Vagina (tissue), 2 donors: Measurements from ENCODE around the gene UPK1A. TPM values are rescaled to one million over a fixed set of nuclear protein-coding genes. Genes with fewer than 3 reads are reported as not detected.
A peak's percentile ranks its signal among the peaks of the same experiment; 100 is the strongest.

ENCODE experiments used
- DNase-seq, 2 donors: peaks; one replicate each; pipeline ENCODE4 v3.0.0-alpha.2; 2017; ENCODE audit errors: extremely low spot score in 2 of 2
- H3K27ac ChIP-seq: fragments of 200-600 bp; sonication (generic); one replicate; pipeline ENCODE4 v1.5.1; 2019
- H3K27me3 ChIP-seq: fragments of 200-600 bp; sonication (generic); one replicate; pipeline ENCODE4 v1.5.1; 2019
- H3K36me3 ChIP-seq, 2 donors: fragments of 200-600 bp; sonication (generic); one replicate each; pipeline ENCODE4 v1.5.1; 2017 to 2019
- H3K4me1 ChIP-seq: fragments of 200-600 bp; sonication (generic); one replicate; pipeline ENCODE4 v1.5.1; 2019
- H3K4me3 ChIP-seq, 2 donors: fragments of 200-600 bp; sonication (generic); 1 replicate in 1 of 2; 2 replicates in 1 of 2; pipeline ENCODE4 v1.5.1; 2016 to 2019
- H3K9me3 ChIP-seq: fragments of 200-600 bp; sonication (generic); one replicate; pipeline ENCODE4 v1.5.1; 2019
- POLR2A ChIP-seq, 2 donors: fragments of 450-650 bp; IDR thresholded peaks; one replicate each; pipeline ENCODE4 v1.6.1; 2017; ENCODE audit warnings: antibody characterized with exemption in 2 of 2, mild to moderate bottlenecking in 2 of 2, moderate library complexity in 2 of 2
- POLR2AphosphoS5 ChIP-seq, 2 donors: sonication (generic); formaldehyde crosslinking; IDR thresholded peaks; one replicate each; pipeline ENCODE4 v1.9.0; 2017; ENCODE audit warnings: antibody characterized with exemption in 2 of 2, mild to moderate bottlenecking in 2 of 2, low read depth in 1 of 2; ENCODE audit not compliant: insufficient read depth in 1 of 2
- intact Hi-C: fragments of 100-400 bp; cut with DNase I; formaldehyde crosslinking; loops from one replicate; pipeline ENCODE4 v1.15.1; 2023
- total RNA-seq: library from RNA; depleted of rRNA; stranded (reverse); fragments of >200 nt; gene quantifications from one replicate; pipeline ENCODE4 v1.2.3, GENCODE V29; 2016
- TF ChIP-seq, protein P1 (sequence below), 3 experiments: fragments of 450-650 bp in 2 of 3; fragments of 200-600 bp in 1 of 3; sonication (generic) in 1 of 3; IDR thresholded peaks; one replicate each; pipeline ENCODE4 v1.5.1; 2017 to 2019; ENCODE audit warnings: antibody characterized with exemption in 3 of 3, mild to moderate bottlenecking in 2 of 3, moderate library complexity in 2 of 3

The UPK1A gene
- total RNA-seq, 1 donor from 2014 or later, result 9.1 TPM

DNA sequence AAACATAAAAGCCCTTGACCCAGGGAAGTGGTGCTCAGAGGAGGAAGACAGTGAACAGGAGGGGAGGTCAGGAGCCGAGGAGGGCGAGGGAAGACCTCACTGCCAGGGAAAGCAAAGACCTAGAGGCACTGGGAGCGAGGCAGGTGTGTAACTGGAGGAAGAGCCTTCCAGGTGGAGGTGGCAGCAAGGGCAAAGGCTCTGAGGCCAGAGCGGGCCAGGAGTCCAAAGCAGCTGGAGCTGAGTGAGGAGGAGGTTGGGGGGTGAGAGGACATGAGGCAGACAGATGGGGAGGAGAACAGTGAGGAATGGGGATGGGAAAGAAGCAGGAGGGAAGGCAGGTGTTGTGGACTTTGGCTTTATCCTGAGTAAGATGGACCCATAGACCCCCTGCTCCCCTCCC lies 3.7 kb downstream of the UPK1A start:
- intact Hi-C loops, result no loop called here
- H3K4me3 ChIP-seq, result no peak overlapping the region
- no peaks in the 10 kb centered on the region for H3K9me3 ChIP-seq
- no peak for TF ChIP-seq POLR2A (IDR thresholded peaks at IDR 0.05)
- no peak for TF ChIP-seq POLR2AphosphoS5 (IDR thresholded peaks at IDR 0.05; ENCODE audit: insufficient read depth in 1 of 2, low read depth in 1 of 2)
- TF ChIP-seq, protein P1, sequence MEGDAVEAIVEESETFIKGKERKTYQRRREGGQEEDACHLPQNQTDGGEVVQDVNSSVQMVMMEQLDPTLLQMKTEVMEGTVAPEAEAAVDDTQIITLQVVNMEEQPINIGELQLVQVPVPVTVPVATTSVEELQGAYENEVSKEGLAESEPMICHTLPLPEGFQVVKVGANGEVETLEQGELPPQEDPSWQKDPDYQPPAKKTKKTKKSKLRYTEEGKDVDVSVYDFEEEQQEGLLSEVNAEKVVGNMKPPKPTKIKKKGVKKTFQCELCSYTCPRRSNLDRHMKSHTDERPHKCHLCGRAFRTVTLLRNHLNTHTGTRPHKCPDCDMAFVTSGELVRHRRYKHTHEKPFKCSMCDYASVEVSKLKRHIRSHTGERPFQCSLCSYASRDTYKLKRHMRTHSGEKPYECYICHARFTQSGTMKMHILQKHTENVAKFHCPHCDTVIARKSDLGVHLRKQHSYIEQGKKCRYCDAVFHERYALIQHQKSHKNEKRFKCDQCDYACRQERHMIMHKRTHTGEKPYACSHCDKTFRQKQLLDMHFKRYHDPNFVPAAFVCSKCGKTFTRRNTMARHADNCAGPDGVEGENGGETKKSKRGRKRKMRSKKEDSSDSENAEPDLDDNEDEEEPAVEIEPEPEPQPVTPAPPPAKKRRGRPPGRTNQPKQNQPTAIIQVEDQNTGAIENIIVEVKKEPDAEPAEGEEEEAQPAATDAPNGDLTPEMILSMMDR (IDR thresholded peaks at IDR 0.05), result no peak
- H3K4me1 ChIP-seq, result no peaks in the 10 kb centered on the region
- DNase-seq, result no peak
- H3K27me3 ChIP-seq, result no peaks in the 10 kb centered on the region
- no peaks in the 10 kb centered on the region for H3K36me3 ChIP-seq
- H3K27ac ChIP-seq, result no peak overlapping the region

DNA sequence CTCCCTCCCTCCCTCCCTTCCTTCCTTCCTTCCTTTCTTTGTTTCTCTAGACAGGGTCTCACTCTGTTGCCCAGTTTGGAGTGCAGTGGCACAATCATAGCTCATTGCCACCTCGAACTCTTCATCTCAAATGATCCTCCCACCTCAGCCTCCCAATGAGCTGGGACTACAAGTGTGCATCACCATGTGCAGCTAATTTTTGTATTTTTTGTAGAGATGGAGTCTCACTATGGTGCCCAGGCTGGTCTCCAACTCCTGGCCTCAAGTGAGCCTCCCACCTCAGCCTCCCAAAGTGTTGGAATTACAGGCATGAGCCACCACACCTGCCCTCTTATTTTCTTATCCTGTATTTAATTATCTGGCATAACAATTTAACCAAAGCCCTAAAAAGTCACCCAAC lies 4.4 kb downstream of the UPK1A start:
- H3K4me3 ChIP-seq, result no peak overlapping the region
- no peak overlapping the region for H3K27ac ChIP-seq
- no peak for DNase-seq
- TF ChIP-seq, protein P1 (IDR thresholded peaks at IDR 0.05), result no peak
- no peak for TF ChIP-seq POLR2AphosphoS5 (IDR thresholded peaks at IDR 0.05; ENCODE audit: insufficient read depth in 1 of 2, low read depth in 1 of 2)
- no peak for TF ChIP-seq POLR2A (IDR thresholded peaks at IDR 0.05)
- no peaks in the 10 kb centered on the region for H3K9me3 ChIP-seq
- intact Hi-C loops, result no loop called here
- H3K27me3 ChIP-seq, result no peaks in the 10 kb centered on the region
- H3K4me1 ChIP-seq, result no peaks in the 10 kb centered on the region
- no peaks in the 10 kb centered on the region for H3K36me3 ChIP-seq

DNA sequence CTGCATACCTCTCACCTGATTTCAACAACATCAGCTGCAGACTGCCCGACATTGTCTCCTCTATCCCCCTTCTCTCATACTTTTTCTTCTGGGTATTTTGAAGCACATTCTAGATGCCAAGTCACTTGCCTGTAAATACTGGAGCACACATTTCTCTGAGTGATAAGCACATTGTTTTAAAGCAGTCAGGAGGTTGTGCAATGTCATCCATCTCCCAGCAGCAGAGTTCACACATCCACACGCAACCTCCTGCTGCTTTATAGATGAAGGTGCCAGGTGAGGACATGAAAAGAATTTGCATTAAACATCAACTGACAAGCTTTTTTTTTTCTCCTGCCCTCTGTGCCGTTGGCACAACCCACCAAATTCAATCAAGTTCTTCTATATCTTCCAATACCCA lies 5.5 kb downstream of the UPK1A start:
- TF ChIP-seq, protein P1 (IDR thresholded peaks at IDR 0.05), result no peak
- TF ChIP-seq POLR2AphosphoS5 (IDR thresholded peaks at IDR 0.05; ENCODE audit: insufficient read depth in 1 of 2, low read depth in 1 of 2), result no peak
- no peak for TF ChIP-seq POLR2A (IDR thresholded peaks at IDR 0.05)
- H3K27me3 ChIP-seq, result no peaks in the 10 kb centered on the region
- intact Hi-C loops, result no loop called here

DNA sequence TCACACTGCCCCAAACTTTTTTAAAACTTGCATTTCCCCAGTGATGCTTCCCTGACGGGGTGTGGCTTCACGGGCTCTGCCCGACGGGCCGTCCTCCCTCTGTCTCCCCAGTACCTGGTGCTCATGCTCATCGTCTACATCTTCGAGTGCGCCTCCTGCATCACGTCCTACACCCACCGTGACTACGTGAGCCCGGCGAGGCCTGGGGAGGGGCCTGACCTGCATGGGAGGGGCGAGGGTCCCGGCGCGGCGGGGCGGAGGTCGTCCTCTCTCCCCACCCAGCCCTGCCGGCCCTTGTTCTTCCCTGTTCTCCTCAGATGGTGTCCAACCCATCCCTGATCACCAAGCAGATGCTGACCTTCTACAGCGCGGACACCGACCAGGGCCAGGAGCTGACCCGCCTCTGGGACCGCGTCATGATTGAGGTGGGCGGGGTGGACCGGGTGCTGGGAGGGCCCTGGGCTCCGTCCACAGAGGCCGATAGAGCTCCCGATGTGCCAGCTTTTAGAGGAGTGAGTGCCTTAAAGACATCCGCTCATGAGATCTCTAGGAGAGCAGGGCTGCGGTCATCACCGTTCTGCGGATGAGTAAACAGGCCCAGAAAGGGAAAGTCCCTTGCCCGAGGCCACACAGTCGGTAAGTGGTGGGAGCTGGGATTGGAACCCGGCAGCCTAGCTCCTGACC lies 6.9 kb downstream of the UPK1A start:
- Histone ChIP-seq H3K4me3 (peak overlapping the region; percentile 14), H3K9me3 (no peaks in the 10 kb centered on the region), H3K27me3 (no peaks in the 10 kb centered on the region), H3K4me1 (no peaks in the 10 kb centered on the region), H3K27ac (no peak overlapping the region), H3K36me3 (no peaks in the 10 kb centered on the region)
- no peak for TF ChIP-seq POLR2AphosphoS5 (IDR thresholded peaks at IDR 0.05; ENCODE audit: insufficient read depth in 1 of 2, low read depth in 1 of 2)
- TF ChIP-seq, protein P1 (IDR thresholded peaks at IDR 0.05), result no peak
- no peak for TF ChIP-seq POLR2A (IDR thresholded peaks at IDR 0.05)
- intact Hi-C loops, result no loop called here
- no peak for DNase-seq

More for the DNA sequence above, 5.5 kb downstream of the UPK1A start:
- Histone ChIP-seq H3K9me3 (no peaks in the 10 kb centered on the region), H3K36me3 (no peaks in the 10 kb centered on the region), H3K4me3 (no peak overlapping the region), H3K27ac (no peak overlapping the region), H3K4me1 (no peaks in the 10 kb centered on the region)
- no peak for DNase-seq

DNA sequence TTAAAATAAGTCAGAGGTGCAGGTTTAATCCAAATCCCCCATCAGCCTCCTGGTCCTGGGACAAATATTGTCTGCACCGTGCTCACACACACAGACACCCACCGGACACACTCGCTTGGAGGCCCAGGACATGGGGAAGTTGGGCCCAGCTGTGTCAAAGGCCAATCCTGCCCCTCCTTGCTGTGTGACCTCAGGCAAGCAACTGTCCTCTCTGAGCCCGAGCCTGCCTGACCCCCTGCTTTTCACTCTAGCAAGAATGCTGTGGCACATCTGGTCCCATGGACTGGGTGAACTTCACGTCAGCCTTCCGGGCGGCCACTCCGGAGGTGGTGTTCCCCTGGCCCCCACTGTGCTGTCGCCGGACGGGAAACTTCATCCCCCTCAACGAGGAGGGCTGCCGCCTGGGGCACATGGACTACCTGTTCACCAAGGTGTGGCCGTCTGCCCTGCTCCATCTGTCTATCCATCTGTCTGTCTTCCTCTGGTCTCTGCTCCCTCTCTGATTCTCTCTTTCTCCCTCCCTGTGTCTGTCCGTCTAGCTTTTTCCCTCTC lies 9.3 kb downstream of the UPK1A start:
- no peak for DNase-seq
- Histone ChIP-seq H3K4me1 (no peaks in the 10 kb centered on the region), H3K4me3 (no peak overlapping the region), H3K36me3 (no peaks in the 10 kb centered on the region), H3K9me3 (no peaks in the 10 kb centered on the region), H3K27me3 (no peaks in the 10 kb centered on the region), H3K27ac (no peak overlapping the region)
- intact Hi-C loops, result no loop called here
- TF ChIP-seq, protein P1 (IDR thresholded peaks at IDR 0.05), result no peak
- TF ChIP-seq POLR2A (IDR thresholded peaks at IDR 0.05) (no peak), POLR2AphosphoS5 (IDR thresholded peaks at IDR 0.05; ENCODE audit: insufficient read depth in 1 of 2, low read depth in 1 of 2) (no peak)
